GM18951 (cell line): ENCODE data around the gene IGSF3.
"Not testable (repeated sequence)": the region's sequence is repeated elsewhere in the genome, so short reads cannot be mapped to it uniquely, and the experiment has no call there.

Experiments used
- POLR2A ChIP-seq: IDR thresholded peaks from 4 replicates; pipeline ENCODE4 v1.6.1; 2011; ENCODE audit warnings: mild to moderate bottlenecking; ENCODE audit not compliant: insufficient read length, insufficient read depth; ENCODE audit errors: extremely low read depth
- in situ Hi-C: fragments of 300-500 bp; cut with MboI; formaldehyde crosslinking; loops from one replicate; pipeline ENCODE4 v1.12.0; 2022; ENCODE audit warnings: low sequenced_read_pairs, mixed read lengths, inconsistent platforms; ENCODE audit not compliant: unreplicated experiment

Gene IGSF3

GRCh38 chr1:116605315-116605714 is 62.2 kb downstream of the IGSF3 start:
- in situ Hi-C loops, result no loop called here
- no peak for TF ChIP-seq POLR2A

GRCh38 chr1:116604408-116604807 is 63.1 kb downstream of the IGSF3 start:
- in situ Hi-C loops, result not testable (repeated sequence)

GRCh38 chr1:116603646-116604045 is 63.9 kb downstream of the IGSF3 start:
- in situ Hi-C loops, result not testable (repeated sequence)

- in situ Hi-C loops, result not testable (repeated sequence)
These were observed 68.2 kb downstream of the IGSF3 start for GRCh38 chr1:116599369-116599768.

- in situ Hi-C loops, result not testable (repeated sequence)
These were observed 69.0 kb downstream of the IGSF3 start for GRCh38 chr1:116598420-116599036.

GRCh38 chr1:116597388-116597787 is 70.1 kb downstream of the IGSF3 start:
- in situ Hi-C loops, result not testable (repeated sequence)

GRCh38 chr1:116596742-116597307 is 70.7 kb downstream of the IGSF3 start:
- in situ Hi-C loops, result not testable (repeated sequence)

- in situ Hi-C loops, result not testable (repeated sequence)
These were observed 71.4 kb downstream of the IGSF3 start for GRCh38 chr1:116595946-116596741.

- in situ Hi-C loops, result not testable (repeated sequence)
These were observed 72.3 kb downstream of the IGSF3 start for GRCh38 chr1:116595065-116595840.

GRCh38 chr1:116593977-116594376 is 73.6 kb downstream of the IGSF3 start:
- in situ Hi-C loops, result not testable (repeated sequence)

GRCh38 chr1:116593401-116593800 is 74.1 kb downstream of the IGSF3 start:
- in situ Hi-C loops, result not testable (repeated sequence)

- in situ Hi-C loops, result not testable (repeated sequence)
These were observed 75.5 kb downstream of the IGSF3 start for GRCh38 chr1:116591951-116592605.

- in situ Hi-C loops, result not testable (repeated sequence)
These were observed 76.3 kb downstream of the IGSF3 start for GRCh38 chr1:116591006-116591950.

GRCh38 chr1:116590359-116591005 is 77.1 kb downstream of the IGSF3 start:
- in situ Hi-C loops, result not testable (repeated sequence)

- in situ Hi-C loops, result loop anchor here (10.0 kb wide), 1 partner anchor 86 kb away; no protein-coding TSS in a partner anchor
These were observed 78.3 kb downstream of the IGSF3 start for GRCh38 chr1:116589101-116589735.
